Panc1 (cell line): ENCODE results near the gene SMIM31. TPM values are rescaled to one million over a fixed set of nuclear protein-coding genes. Genes with fewer than 3 reads are reported as not detected.
A peak's percentile ranks its signal among the peaks of the same experiment; 100 is the strongest.

Experiments
- ATAC-seq: fragments of 200-7000 bp; cut with Tn5 transposase; 2 replicates; pipeline ENCODE4 v1.9.1; 2020; ENCODE audit warnings: mild to moderate bottlenecking, moderate library complexity
- BruUV-seq: library from RNA; stranded (reverse); fragments of 400-500 nt; replicated peaks from 2 replicates; lab custom pipeline; 2021; lab: Mats Ljungman, UMichigan
- CTCF ChIA-PET: fragments of 300-600 bp; sonication (Branson Sonifier 250); formaldehyde crosslinking; loops from one replicate; lab custom pipeline; 2022; ENCODE audit warnings: antibody characterized with exemption; lab: Charles Lee
- POLR2A ChIA-PET: fragments of 300-600 bp; sonication (Branson Sonifier 250); formaldehyde crosslinking; loops from one replicate; lab custom pipeline; 2022; ENCODE audit warnings: antibody characterized with exemption; lab: Charles Lee
- DNase-seq: peaks from one replicate; pipeline ENCODE4 v3.0.0-alpha.2; 2010; ENCODE audit warnings: low read depth, low spot score
- H3K27ac ChIP-seq: 2 replicates; pipeline ENCODE4 v1.5.1; 2011; ENCODE audit warnings: mild to moderate bottlenecking, low read length, inconsistent platforms
- H3K27me3 ChIP-seq: fragments of 200-500 bp; sonication (Bioruptor generic); 2 replicates; pipeline ENCODE4 v1.6.0; 2014; ENCODE audit warnings: low read length, inconsistent platforms; ENCODE audit not compliant: control insufficient read depth, insufficient read depth
- H3K36me3 ChIP-seq: fragments of 200-500 bp; sonication (Bioruptor generic); 2 replicates; pipeline ENCODE4 v1.5.1; 2014; ENCODE audit warnings: inconsistent platforms, mild to moderate bottlenecking, low read length, moderate library complexity; ENCODE audit not compliant: control insufficient read depth, insufficient read depth
- H3K4me1 ChIP-seq: 2 replicates; pipeline ENCODE4 v1.5.1; 2011; ENCODE audit warnings: inconsistent platforms, mild to moderate bottlenecking, low read length, moderate library complexity; ENCODE audit not compliant: control insufficient read depth, insufficient read depth
- H3K4me3 ChIP-seq, 2 experiments: 2 replicates each; pipeline ENCODE4 v1.5.1; 2011 to 2012; ENCODE audit warnings: low read depth in 2 of 2, low read length in 2 of 2, mild to moderate bottlenecking in 2 of 2, inconsistent platforms in 1 of 2, moderate library complexity in 1 of 2
- H3K9me3 ChIP-seq: fragments of 200-500 bp; sonication (Bioruptor generic); 2 replicates; pipeline ENCODE4 v1.5.1; 2014; ENCODE audit warnings: low read depth, mild to moderate bottlenecking, inconsistent platforms, low read length, moderate library complexity; ENCODE audit not compliant: control insufficient read depth, insufficient read depth
- CTCF ChIP-seq: fragments of 450-650 bp; IDR thresholded peaks from 2 replicates; pipeline ENCODE4 v1.5.1; 2017; ENCODE audit warnings: mild to moderate bottlenecking
- POLR2AphosphoS5 ChIP-seq: IDR thresholded peaks from 2 replicates; pipeline ENCODE4 v1.6.1; 2012; ENCODE audit warnings: mild to moderate bottlenecking, low read depth, low read length, moderate library complexity
- SIN3A ChIP-seq: IDR thresholded peaks from 2 replicates; pipeline ENCODE4 v1.6.1; 2012; ENCODE audit warnings: low read depth, mild to moderate bottlenecking, low read length, moderate library complexity, borderline replicate concordance; ENCODE audit not compliant: insufficient read depth
- TCF7L2 ChIP-seq: IDR thresholded peaks from 2 replicates; pipeline ENCODE4 v1.6.1; 2011; ENCODE audit warnings: mild to moderate bottlenecking, low read depth, low read length, inconsistent platforms
- in situ Hi-C: cut with HindIII; loops from 2 replicates; pipeline ENCODE4 v1.10.0; 2016; ENCODE audit warnings: low sequenced_read_pairs, low pct_unique_long_range_greater_than_20kb
- intact Hi-C: fragments of 100-400 bp; cut with micrococcal nuclease; formaldehyde crosslinking; loops from one replicate; pipeline ENCODE4 v1.10.0; 2022; ENCODE audit not compliant: unreplicated experiment
- total RNA-seq: library from RNA; stranded (reverse); gene quantifications from one replicate; pipeline ENCODE4 v1.2.1, GENCODE V29; 2021; ENCODE audit not compliant: unreplicated experiment
- TF ChIP-seq, protein P1 (sequence below), 2 experiments: IDR thresholded peaks; 2 replicates each; pipeline ENCODE4 v1.6.1; 2011 to 2012; ENCODE audit warnings: low read depth in 2 of 2, control low read depth in 1 of 2, low read length in 1 of 2, mild to moderate bottlenecking in 1 of 2, moderate library complexity in 1 of 2; ENCODE audit not compliant: insufficient read depth in 1 of 2

The SMIM31 gene
- total RNA-seq, 1 experiment from 2014 or later = not detected

- no peaks in the 10 kb centered on the region for H3K36me3 ChIP-seq
- DNase-seq (no peak), ATAC-seq (no peak)
- H3K4me3 ChIP-seq = no peak overlapping the region
- no peak for TF ChIP-seq CTCF
- no peak for TF ChIP-seq SIN3A
- TF ChIP-seq, protein P1, sequence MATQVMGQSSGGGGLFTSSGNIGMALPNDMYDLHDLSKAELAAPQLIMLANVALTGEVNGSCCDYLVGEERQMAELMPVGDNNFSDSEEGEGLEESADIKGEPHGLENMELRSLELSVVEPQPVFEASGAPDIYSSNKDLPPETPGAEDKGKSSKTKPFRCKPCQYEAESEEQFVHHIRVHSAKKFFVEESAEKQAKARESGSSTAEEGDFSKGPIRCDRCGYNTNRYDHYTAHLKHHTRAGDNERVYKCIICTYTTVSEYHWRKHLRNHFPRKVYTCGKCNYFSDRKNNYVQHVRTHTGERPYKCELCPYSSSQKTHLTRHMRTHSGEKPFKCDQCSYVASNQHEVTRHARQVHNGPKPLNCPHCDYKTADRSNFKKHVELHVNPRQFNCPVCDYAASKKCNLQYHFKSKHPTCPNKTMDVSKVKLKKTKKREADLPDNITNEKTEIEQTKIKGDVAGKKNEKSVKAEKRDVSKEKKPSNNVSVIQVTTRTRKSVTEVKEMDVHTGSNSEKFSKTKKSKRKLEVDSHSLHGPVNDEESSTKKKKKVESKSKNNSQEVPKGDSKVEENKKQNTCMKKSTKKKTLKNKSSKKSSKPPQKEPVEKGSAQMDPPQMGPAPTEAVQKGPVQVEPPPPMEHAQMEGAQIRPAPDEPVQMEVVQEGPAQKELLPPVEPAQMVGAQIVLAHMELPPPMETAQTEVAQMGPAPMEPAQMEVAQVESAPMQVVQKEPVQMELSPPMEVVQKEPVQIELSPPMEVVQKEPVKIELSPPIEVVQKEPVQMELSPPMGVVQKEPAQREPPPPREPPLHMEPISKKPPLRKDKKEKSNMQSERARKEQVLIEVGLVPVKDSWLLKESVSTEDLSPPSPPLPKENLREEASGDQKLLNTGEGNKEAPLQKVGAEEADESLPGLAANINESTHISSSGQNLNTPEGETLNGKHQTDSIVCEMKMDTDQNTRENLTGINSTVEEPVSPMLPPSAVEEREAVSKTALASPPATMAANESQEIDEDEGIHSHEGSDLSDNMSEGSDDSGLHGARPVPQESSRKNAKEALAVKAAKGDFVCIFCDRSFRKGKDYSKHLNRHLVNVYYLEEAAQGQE (IDR thresholded peaks at IDR 0.05; ENCODE audit: insufficient read depth in 1 of 2, low read depth in 2 of 2, low read length in 1 of 2) = no peak
- TF ChIP-seq POLR2AphosphoS5 = no peak
- TF ChIP-seq TCF7L2 = no peak
- H3K27ac ChIP-seq = no peak overlapping the region
- in situ Hi-C loops (no loop called here), intact Hi-C loops (loop anchor here (5.0 to 10.0 kb wide), 2 partner anchors 1056 to 1174 kb away; no protein-coding TSS in a partner anchor)
- BruUV-seq = no TSS peak
- H3K4me1 ChIP-seq = no peaks in the 10 kb centered on the region
- H3K9me3 ChIP-seq = no peaks in the 10 kb centered on the region
- ChIA-PET CTCF (interaction anchor here (0.6 to 1.1 kb wide), 3 partner anchors 14 to 1175 kb away, joined by 4 to 9 read pairs (median 4); no protein-coding TSS in a partner anchor), POLR2A (no interaction called here)
- H3K27me3 ChIP-seq = no peaks in the 10 kb centered on the region
Measured at GRCh38 chr4:164730705-164731393, 23.1 kb upstream of the SMIM31 start.

- in situ Hi-C loops (no loop called here), intact Hi-C loops (loop anchor here (5.0 to 10.0 kb wide), 2 partner anchors 1057 to 1175 kb away; no protein-coding TSS in a partner anchor)
- Histone ChIP-seq H3K4me1 (no peaks in the 10 kb centered on the region), H3K36me3 (no peaks in the 10 kb centered on the region), H3K9me3 (no peaks in the 10 kb centered on the region), H3K4me3 (no peak overlapping the region), H3K27ac (no peak overlapping the region), H3K27me3 (no peaks in the 10 kb centered on the region)
- peak; percentile 25 for DNase-seq
- ATAC-seq = no peak
- no TSS peak for BruUV-seq
- TF ChIP-seq SIN3A (no peak), POLR2AphosphoS5 (no peak), CTCF (peak; percentile 79)
- POLR2A ChIA-PET = no interaction called here
- CTCF ChIA-PET = interaction anchor here (0.9 to 1.1 kb wide), 2 partner anchors 15 to 1176 kb away, joined by 4 to 9 read pairs; no protein-coding TSS in a partner anchor
Measured at GRCh38 chr4:164731827-164732474, 22.0 kb upstream of the SMIM31 start.
